Nucleus accumbens (tissue), 56 donors: ENCODE results near the gene ARSJ.
"Not testable (repeated sequence)": the region's sequence is repeated elsewhere in the genome, so short reads cannot be mapped to it uniquely, and the experiment has no call there.

Source experiments
- DNase-seq, 56 donors: peaks; one replicate each; lab custom pipeline; 2025; lab: John Stamatoyannopoulos, UW

ARSJ gene

GRCh38 chr4:113979148-113979904, at the start of gene ARSJ:
TSS of gene ARSJ (minus strand) at chr4:113979647. CDS start at chr4:113978834, 813 bp downstream.
- peak in 32 of 56 donors; percentile 8 to 57 (median 36) for DNase-seq

- DNase-seq, result no peak
Measured at GRCh38 chr4:114028071-114028470, 48.6 kb upstream of the ARSJ start.

- no peak for DNase-seq
Measured at GRCh38 chr4:114027596-114027995, 48.1 kb upstream of the ARSJ start.

- no peak for DNase-seq
Measured at GRCh38 chr4:114026447-114026846, 47.0 kb upstream of the ARSJ start.

- DNase-seq, result no peak
Measured at GRCh38 chr4:114025176-114025777, 45.8 kb upstream of the ARSJ start.

- DNase-seq, result no peak
Measured at GRCh38 chr4:114021451-114021850, 42.0 kb upstream of the ARSJ start.

- DNase-seq, result no peak
Measured at GRCh38 chr4:114019969-114020358, 40.5 kb upstream of the ARSJ start.

- no peak for DNase-seq
Measured at GRCh38 chr4:114019276-114019968, 40.0 kb upstream of the ARSJ start.

GRCh38 chr4:114017120-114017917, 37.9 kb upstream of the ARSJ start:
- no peak for DNase-seq

GRCh38 chr4:114015444-114015899, 36.0 kb upstream of the ARSJ start:
- DNase-seq, result no peak

GRCh38 chr4:114013201-114013600, 33.8 kb upstream of the ARSJ start:
- DNase-seq, result not testable (repeated sequence)

- DNase-seq, result no peak
Measured at GRCh38 chr4:114012749-114013148, 33.3 kb upstream of the ARSJ start.

- DNase-seq, result no peak
Measured at GRCh38 chr4:114005569-114006442, 26.4 kb upstream of the ARSJ start.

GRCh38 chr4:114004483-114005226, 25.2 kb upstream of the ARSJ start:
- not testable (repeated sequence) for DNase-seq

GRCh38 chr4:113998531-113998930, 19.1 kb upstream of the ARSJ start:
- no peak for DNase-seq

GRCh38 chr4:113998079-113998478, 18.6 kb upstream of the ARSJ start:
- no peak for DNase-seq

GRCh38 chr4:113997206-113997605, 17.8 kb upstream of the ARSJ start:
- DNase-seq, result no peak

GRCh38 chr4:113996599-113997177, 17.2 kb upstream of the ARSJ start:
- DNase-seq, result no peak

GRCh38 chr4:113993887-113994286, 14.4 kb upstream of the ARSJ start:
- no peak for DNase-seq
